Astrocyte of the cerebellum (primary cell): Measurements from ENCODE around the gene ASCL4.

ENCODE experiments used
- DNase-seq: peaks from one replicate; pipeline ENCODE4 v3.0.0-alpha.2; 2011; ENCODE audit warnings: low read depth
- H3K4me3 ChIP-seq: 2 replicates; pipeline ENCODE4 v1.5.1; 2011; ENCODE audit warnings: mild to moderate bottlenecking, low read depth, low read length, moderate library complexity
- CTCF ChIP-seq: IDR thresholded peaks from 2 replicates; pipeline ENCODE4 v1.5.1; 2012; ENCODE audit warnings: low read length, low read depth, moderate library complexity, mild to moderate bottlenecking; ENCODE audit errors: missing control alignments
- in situ Hi-C: cut with HindIII; loops from 2 replicates; pipeline ENCODE4 v1.10.0; 2017; ENCODE audit warnings: low sequenced_read_pairs

ASCL4 gene

DNA sequence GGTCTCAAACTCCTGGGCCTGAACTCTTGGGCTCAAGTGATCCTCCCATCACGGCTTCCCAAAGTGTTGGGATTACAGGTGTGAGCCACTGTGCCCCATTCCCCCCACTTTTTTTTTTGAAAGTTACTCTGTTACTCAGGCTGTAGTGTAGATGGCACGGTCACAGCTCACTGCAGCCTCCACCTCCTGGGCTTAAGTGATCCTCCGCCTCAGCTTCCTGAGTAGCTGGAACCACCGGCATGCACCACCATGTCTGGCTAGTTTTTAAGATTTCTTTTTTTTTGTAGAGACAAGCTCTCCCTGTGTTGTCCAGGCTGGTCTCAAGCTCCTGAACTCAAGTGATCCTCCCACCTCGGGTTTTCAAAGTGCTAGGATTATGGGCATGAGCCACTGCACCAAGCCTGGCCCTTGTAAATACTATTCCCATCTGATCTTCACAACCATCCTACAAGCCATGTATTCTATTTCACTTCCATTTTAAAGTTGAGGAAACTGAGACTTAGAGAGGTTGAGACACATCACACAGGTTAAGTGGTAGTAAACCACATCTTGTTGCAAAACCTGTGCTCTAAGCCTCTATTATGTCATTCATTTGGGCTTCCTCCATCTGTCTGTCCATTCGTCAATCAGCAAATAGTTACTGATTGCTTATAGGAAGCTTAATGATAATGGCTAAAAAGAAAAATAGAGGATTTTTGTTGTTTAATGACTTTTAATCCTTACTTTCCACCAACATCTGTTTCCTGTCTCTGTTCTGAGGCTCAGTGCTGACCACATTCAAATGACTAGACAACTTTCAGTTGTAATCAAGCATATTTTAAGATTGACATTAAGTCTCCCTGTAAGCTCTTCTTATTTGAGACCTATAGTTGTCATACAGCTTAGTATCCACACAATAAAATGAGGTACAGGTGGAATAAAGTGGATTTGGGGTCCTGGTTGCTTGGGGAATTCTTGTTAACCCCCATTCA lies 9.2 kb downstream of the ASCL4 start:
- in situ Hi-C loops: no loop called here
- DNase-seq: no peak
- no peak overlapping the region for H3K4me3 ChIP-seq
- no peak for TF ChIP-seq CTCF

DNA sequence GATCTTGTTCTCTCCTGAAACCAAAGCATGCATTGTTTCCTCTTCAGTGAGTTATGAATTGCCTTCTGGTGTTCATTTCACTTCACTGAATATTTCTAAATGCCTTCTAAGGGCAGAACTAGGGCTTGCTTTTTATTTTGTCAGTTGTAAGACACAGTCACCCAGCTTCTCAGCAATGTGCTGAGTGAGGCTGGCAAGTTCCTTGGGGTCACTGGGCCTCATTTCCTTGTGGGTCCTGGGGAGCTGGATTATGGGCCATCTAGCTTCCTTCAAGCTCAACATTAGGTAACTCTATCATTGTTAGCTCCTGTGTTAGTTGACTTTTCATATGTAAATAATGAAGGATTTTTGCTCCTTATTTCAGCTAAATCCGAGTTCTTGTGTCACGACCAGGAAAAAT lies 13.8 kb downstream of the ASCL4 start:
- no peak overlapping the region for H3K4me3 ChIP-seq
- in situ Hi-C loops: no loop called here
- no peak for DNase-seq
- no peak for TF ChIP-seq CTCF

DNA sequence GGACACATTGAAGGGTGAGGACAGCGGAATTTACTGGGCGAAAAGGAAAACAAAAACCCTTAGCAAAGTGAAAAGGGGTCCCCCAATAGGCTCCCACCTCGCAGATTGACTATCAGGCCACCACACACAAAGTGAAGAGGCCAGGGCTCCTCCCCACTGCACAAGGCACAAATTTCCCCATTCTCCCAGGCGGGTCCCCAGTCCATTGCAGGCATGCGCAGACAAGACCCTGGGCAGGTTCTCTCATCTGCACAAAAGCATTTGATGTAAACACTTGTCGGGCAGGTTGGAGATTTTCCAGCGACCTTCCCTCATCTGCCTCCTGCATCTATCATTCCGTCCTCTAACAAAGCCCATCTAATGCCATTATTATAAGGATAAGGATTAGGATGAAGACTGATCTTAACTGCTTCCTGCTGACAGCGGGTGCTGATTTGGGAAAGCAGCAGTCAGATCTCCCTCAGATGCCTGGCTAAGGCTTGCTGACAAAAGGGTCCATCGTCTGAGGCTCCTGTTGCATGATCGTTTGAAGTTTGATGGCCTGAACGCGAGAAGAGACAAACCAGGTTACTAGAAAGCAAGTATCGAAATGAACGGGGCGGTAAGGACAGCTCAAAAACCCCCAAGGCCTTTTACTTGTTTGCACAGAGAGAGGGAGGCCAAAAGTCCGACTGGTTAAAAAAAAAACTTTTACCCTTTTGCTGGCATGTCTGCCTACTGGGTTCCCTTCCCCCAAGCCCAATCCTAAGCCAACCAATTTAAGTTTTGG lies 14.4 kb downstream of the ASCL4 start:
- H3K4me3 ChIP-seq: no peak overlapping the region
- in situ Hi-C loops: no loop called here
- TF ChIP-seq CTCF: no peak
- DNase-seq: no peak

DNA sequence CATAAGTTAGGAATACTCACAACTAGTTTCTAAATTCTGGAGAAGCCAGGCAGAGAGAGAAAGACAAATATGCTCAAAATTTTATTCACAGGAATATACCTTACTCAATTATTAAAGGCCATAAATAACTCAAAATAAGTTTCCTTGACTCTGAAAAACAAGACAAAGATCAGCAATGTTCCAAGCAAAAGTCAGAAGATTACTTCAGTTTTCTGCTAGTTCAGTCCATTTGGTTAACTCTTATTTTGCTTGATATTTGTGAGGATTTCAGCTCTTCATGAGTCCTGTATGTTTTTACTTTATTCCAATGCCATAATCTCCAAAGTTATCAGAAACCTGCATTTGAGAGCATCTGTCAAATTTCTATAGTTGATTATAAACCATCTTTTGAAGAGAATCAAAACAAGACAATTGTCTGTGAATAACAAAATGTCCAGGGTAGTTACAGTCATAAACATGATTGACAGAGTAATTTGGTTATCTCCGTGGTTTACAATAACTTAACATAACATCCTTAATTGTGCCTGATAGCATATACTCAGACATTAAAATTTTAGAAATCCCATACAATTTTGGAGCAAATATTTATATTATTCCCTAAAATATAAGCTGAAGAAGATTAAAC lies 17.1 kb downstream of the ASCL4 start:
- no peak for TF ChIP-seq CTCF
- in situ Hi-C loops: no loop called here
- H3K4me3 ChIP-seq: no peak overlapping the region
- DNase-seq: no peak

DNA sequence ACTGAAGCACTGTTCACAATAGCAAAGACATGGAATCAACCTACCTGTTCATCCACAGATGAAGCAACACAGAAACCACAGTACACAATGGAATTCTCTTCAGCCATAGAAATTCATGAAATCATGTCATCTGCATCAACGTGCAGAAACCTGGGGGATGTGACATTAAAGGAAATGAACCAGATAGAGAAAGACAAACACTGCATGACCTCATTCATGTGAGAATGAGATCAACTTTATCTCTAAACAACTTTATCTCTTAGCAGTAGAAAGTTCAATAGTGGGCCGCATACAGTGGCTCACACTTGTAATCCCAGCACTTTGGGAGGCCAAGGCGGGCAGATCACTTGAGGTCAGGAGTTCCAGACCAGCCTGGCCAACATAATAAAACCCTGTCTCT lies 19.9 kb downstream of the ASCL4 start:
- no peak for TF ChIP-seq CTCF
- H3K4me3 ChIP-seq: no peak overlapping the region
- in situ Hi-C loops: no loop called here
- no peak for DNase-seq

- in situ Hi-C loops: no loop called here
- DNase-seq: no peak
- no peak for TF ChIP-seq CTCF
- H3K4me3 ChIP-seq: no peak overlapping the region
Measured at GRCh38 chr12:107798580-107798979, 24.1 kb downstream of the ASCL4 start.
